Heart left ventricle (tissue), 16 donors: ENCODE results near the gene FBXO4. TPM values are rescaled to one million over a fixed set of nuclear protein-coding genes. Genes with fewer than 3 reads are reported as not detected.
A peak's percentile ranks its signal among the peaks of the same experiment; 100 is the strongest.

Experiments used
- ATAC-seq, 4 donors: fragments of 200-7000 bp; cut with Tn5 transposase; one replicate each; pipeline ENCODE4 v1.9.1; 2020 to 2022; ENCODE audit warnings: moderate library complexity in 4 of 4, mild to moderate bottlenecking in 3 of 4, moderate number of reproducible peaks in 1 of 4
- DNase-seq, 5 donors: peaks; one replicate each; pipeline ENCODE4 v3.0.0-alpha.2; 2020
- H3K27ac ChIP-seq, 12 donors: fragments of 200-600 bp; sonication (generic) in 4 of 12; one replicate each; pipeline versions ENCODE4 v1.5.0 to v1.8.0; 2016 to 2022; ENCODE audit warnings: mild to moderate bottlenecking in 2 of 12
- H3K27me3 ChIP-seq, 9 donors: fragments of 200-600 bp; sonication (generic) in 2 of 9; one replicate each; pipeline versions ENCODE4 v1.5.1 to v1.8.0; 2016 to 2022; ENCODE audit warnings: mild to moderate bottlenecking in 3 of 9
- H3K36me3 ChIP-seq, 9 donors: fragments of 200-600 bp; sonication (generic) in 2 of 9; one replicate each; pipeline versions ENCODE4 v1.5.0 to v1.8.0; 2018 to 2022; ENCODE audit warnings: mild to moderate bottlenecking in 2 of 9
- H3K4me1 ChIP-seq, 12 donors: fragments of 200-600 bp; sonication (generic) in 4 of 12; one replicate each; pipeline versions ENCODE4 v1.5.0 to v1.8.0; 2016 to 2022; ENCODE audit warnings: mild to moderate bottlenecking in 3 of 12
- H3K4me3 ChIP-seq, 12 donors: fragments of 200-600 bp; sonication (generic) in 4 of 12; one replicate each; pipeline versions ENCODE4 v1.5.0 to v1.8.0; 2017 to 2022; ENCODE audit warnings: mild to moderate bottlenecking in 9 of 12, moderate library complexity in 4 of 12
- H3K9me3 ChIP-seq, 12 donors: fragments of 200-600 bp; sonication (generic) in 4 of 12; one replicate each; pipeline versions ENCODE4 v1.5.0 to v1.8.0; 2016 to 2022; ENCODE audit warnings: mild to moderate bottlenecking in 1 of 12
- CTCF ChIP-seq, 12 donors: fragments of 200-600 bp; sonication (generic) in 4 of 12; IDR thresholded peaks; one replicate each; pipeline versions ENCODE4 v1.5.0 to v1.8.0; 2018 to 2022; ENCODE audit warnings: antibody characterized with exemption in 12 of 12, mild to moderate bottlenecking in 5 of 12
- POLR2A ChIP-seq, 2 donors: fragments of 450-650 bp; IDR thresholded peaks; one replicate each; pipeline ENCODE4 v1.6.1; 2017; ENCODE audit warnings: antibody characterized with exemption in 2 of 2, mild to moderate bottlenecking in 2 of 2, moderate library complexity in 2 of 2
- WGBS, 4 donors: extraction: QIAGEN DNeasy Blood & Tissue Kit in 2 of 4; methylation state at CpG; one replicate each; pipeline versions ENCODE4 v1.1.5 to v1.1.7; 2013 to 2018; 5-methylcytosine and 5-hydroxymethylcytosine counted together
- intact Hi-C, 10 donors: fragments of 100-400 bp; cut with DNase I; formaldehyde crosslinking; loops; one replicate each; pipeline versions ENCODE4 v1.11.1 to v1.14.2; 2022
- polyA plus RNA-seq, 2 donors: library from polyadenylated mRNA; stranded (reverse); fragments of 200-250 nt; gene quantifications; one replicate each; pipeline ENCODE4 v1.2.3, GENCODE V29; 2013
- total RNA-seq, 9 donors: library from RNA; depleted of rRNA in 2 of 9; stranded (reverse); fragments of >200 nt in 2 of 9; fragmentation: NEBNext Ultra II Directional in 3 of 9; extraction: Animal tissue kit (Norgen Biotek cat#: 25700) in 3 of 9; gene quantifications; one replicate each; pipeline versions ENCODE4 v1.1.0 to v1.2.4, GENCODE V29; 2016 to 2023
- donor health status: ischemic (EF 13 %, LVEDD 7.1; RV severe dilation, severe dysfunction).
- donor health status: healthy with polysubstance abuse.
- donor health status: DM: no; HTN: yes; CAD: no.
- donor health status: DM: no; HTN: no; CAD: no.
- donor health status: ischemic (EF 25% LVEDD 6.9; RV normal size, moderate dysfunction).
- donor health status: ischemic (EF 25% LVEDD 5.7; RV mildly dilated, moderate dysfunction).
- donor health status: healthy.
- donor health status: DM: yes; HTN: yes; CAD: no.
- donor health status: ischemic (EF 35%, LVEDD 5.7; RV mildly dilated, moderate dysfunction).
- donor health status: nonischemic (EF 11% LVEDD 7.7; RV severe dilation, severe dysfunction).
- donor health status: DM: yes; HTN: yes; CAD: no.
- donor health status: PGD.
- donor health status: ischemic (EF 29% LVEDD 5.4; RV normal size, mild dysfunction).
- donor health status: nonischemic (EF 23%, LVEDD 6.1; RV moderate dilation, normal function).

FBXO4 gene
- total and polyA plus RNA-seq, 11 donors, result 2.4 to 8.1 (median 3.4) TPM

DNA sequence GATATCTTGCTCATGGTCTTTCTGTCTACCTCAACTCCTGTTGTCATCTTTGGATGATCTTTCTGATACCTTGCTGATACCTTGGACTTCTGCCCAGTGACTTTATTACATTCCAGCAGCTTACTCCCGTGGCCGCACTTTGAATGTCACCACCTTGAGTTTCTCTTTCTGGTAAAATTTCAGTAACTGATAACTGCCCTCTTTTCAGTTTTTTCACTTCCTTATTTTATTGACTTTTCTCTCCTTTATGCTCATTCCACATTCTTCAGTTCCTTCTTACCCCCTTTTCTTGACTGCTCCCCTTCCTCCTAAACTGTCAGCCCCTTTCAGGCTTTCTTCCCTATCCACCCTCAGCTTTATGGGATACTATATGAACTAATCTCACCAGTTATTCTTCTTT lies 7.0 kb upstream of the FBXO4 start:
- Histone ChIP-seq H3K4me3 (no peak overlapping the region), H3K27ac (no peak overlapping the region), H3K9me3 (no peaks in the 10 kb centered on the region), H3K4me1 (peaks cover 0 to 9% (median 3%) of the 10 kb centered on the region in 12 donors), H3K27me3 (no peaks in the 10 kb centered on the region), H3K36me3 (peaks cover 0 to 96% (median 86%) of the 10 kb centered on the region in 9 donors)
- WGBS, 4 donors, result 67 to 78% (median 70%) methylated on average over 2 of the region's 2 CpGs
- intact Hi-C loops, result loop anchor here in 1 of 10 donors (5.0 kb wide), 1 partner anchor 51 kb away; no protein-coding TSS in a partner anchor
- DNase-seq, result no peak
- TF ChIP-seq POLR2A (IDR thresholded peaks at IDR 0.05) (no peak), CTCF (IDR thresholded peaks at IDR 0.05) (no peak)
- no peak for ATAC-seq

GRCh38 chr5:41921166-41921565 lies 3.9 kb upstream of the FBXO4 start:
- peaks cover 0 to 20% (median 9%) of the 10 kb centered on the region in 12 donors for H3K4me1 ChIP-seq
- H3K27me3 ChIP-seq, result no peaks in the 10 kb centered on the region
- intact Hi-C loops, result loop anchor here in 6 of 10 donors (5.0 to 10.0 kb wide), 4 partner anchors 54 to 844 kb away; no protein-coding TSS in a partner anchor
- H3K27ac ChIP-seq, result no peak overlapping the region
- H3K4me3 ChIP-seq, result no peak overlapping the region
- TF ChIP-seq CTCF (IDR thresholded peaks at IDR 0.05), result no peak
- TF ChIP-seq POLR2A (IDR thresholded peaks at IDR 0.05), result no peak
- 87 to 100% (median 92%) methylated on average over 1 of the region's 1 CpG for WGBS, 4 donors
- H3K36me3 ChIP-seq, result peaks cover 0 to 66% (median 56%) of the 10 kb centered on the region in 9 donors
- DNase-seq, result no peak
- no peaks in the 10 kb centered on the region for H3K9me3 ChIP-seq
- ATAC-seq, result no peak

DNA sequence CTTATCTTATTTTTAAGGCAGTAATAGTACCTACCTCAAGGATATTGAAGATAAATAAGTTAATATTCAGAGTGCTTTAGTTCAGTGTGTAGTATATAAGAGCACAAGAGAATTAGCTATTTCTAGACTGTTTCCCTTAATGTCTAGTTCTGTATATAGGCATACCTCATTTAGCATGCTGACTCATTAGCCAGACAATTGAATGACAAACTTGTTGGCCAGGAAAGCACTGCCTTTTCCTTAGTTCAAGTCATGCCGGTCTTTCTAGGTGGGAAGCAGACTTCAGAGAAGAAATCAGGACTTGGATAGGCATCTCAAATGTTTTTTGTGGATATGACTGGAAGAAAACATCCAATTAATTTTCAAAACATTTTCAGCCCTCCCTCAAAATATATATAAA lies 3.2 kb upstream of the FBXO4 start:
- intact Hi-C loops, result loop anchor here in 6 of 10 donors (5.0 to 10.0 kb wide), 4 partner anchors 55 to 843 kb away; no protein-coding TSS in a partner anchor
- peak overlapping the region in 2 of 12 donors; percentile 21 to 30 for H3K27ac ChIP-seq
- H3K36me3 ChIP-seq, result peaks cover 0 to 60% (median 49%) of the 10 kb centered on the region in 9 donors
- H3K27me3 ChIP-seq, result no peaks in the 10 kb centered on the region
- DNase-seq (no peak), ATAC-seq (no peak)
- H3K4me1 ChIP-seq, result peaks cover 0 to 25% (median 11%) of the 10 kb centered on the region in 12 donors
- TF ChIP-seq POLR2A (IDR thresholded peaks at IDR 0.05) (no peak), CTCF (IDR thresholded peaks at IDR 0.05) (no peak)
- no peaks in the 10 kb centered on the region for H3K9me3 ChIP-seq
- WGBS, 4 donors, result 43 to 55% (median 50%) methylated on average over 1 of the region's 1 CpG
- no peak overlapping the region for H3K4me3 ChIP-seq

GRCh38 chr5:41924526-41924871 lies 582 bp upstream of the FBXO4 start:
- Histone ChIP-seq H3K27ac (peak overlapping the region; percentile 84 to 98 (median 96)), H3K36me3 (peaks cover 0 to 34% (median 24%) of the 10 kb centered on the region in 9 donors), H3K4me1 (peaks cover 0 to 25% (median 11%) of the 10 kb centered on the region in 12 donors), H3K9me3 (no peaks in the 10 kb centered on the region), H3K27me3 (no peaks in the 10 kb centered on the region), H3K4me3 (peak overlapping the region; percentile 63 to 93 (median 82))
- peak in 1 of 5 donors; percentile 22 for DNase-seq
- TF ChIP-seq POLR2A (IDR thresholded peaks at IDR 0.05) (no peak), CTCF (IDR thresholded peaks at IDR 0.05) (no peak)
- intact Hi-C loops, result loop anchor here in 7 of 10 donors (1.0 to 10.0 kb wide), 7 partner anchors 20 to 840 kb away; partner anchors contain the start of gene RIMOC1 (in 2 of the 7)
- ATAC-seq, result no peak
- 74 to 82% (median 79%) methylated on average over 4 of the region's 4 CpGs for WGBS, 4 donors
